Natural killer cell (primary cell): ENCODE measurements around the gene CLVS2. TPM values are rescaled to one million over a fixed set of nuclear protein-coding genes. Genes with fewer than 3 reads are reported as not detected.

Source experiments
- ATAC-seq, 3 donors: fragments of 150-1000 bp in 2 of 3; fragments of 200-7000 bp in 1 of 3; cut with Tn5 transposase; 1 replicate in 1 of 3; 2 replicates in 2 of 3; pipeline ENCODE4 v1.10.0; 2021; ENCODE audit warnings: mild to moderate bottlenecking in 2 of 3, moderate library complexity in 2 of 3
- DNase-seq, 2 donors: peaks; one replicate each; pipeline versions ENCODE4 v3.0.0 to v3.0.0-alpha.2; 2013 to 2021; ENCODE audit warnings: mixed read lengths in 1 of 2
- H3K27ac ChIP-seq: one replicate; pipeline ENCODE4 v1.5.1; 2013; ENCODE audit warnings: mild to moderate bottlenecking, low read length
- H3K27me3 ChIP-seq: one replicate; pipeline ENCODE4 v1.6.1; 2013; ENCODE audit warnings: low read length; ENCODE audit not compliant: control insufficient read depth, insufficient read depth
- H3K36me3 ChIP-seq: one replicate; pipeline ENCODE4 v1.6.1; 2013; ENCODE audit warnings: low read length; ENCODE audit not compliant: control insufficient read depth, insufficient read depth
- H3K4me1 ChIP-seq: one replicate; pipeline ENCODE4 v1.6.1; 2013; ENCODE audit warnings: low read length; ENCODE audit not compliant: control insufficient read depth, insufficient read depth
- H3K4me3 ChIP-seq: one replicate; pipeline ENCODE4 v1.5.1; 2013; ENCODE audit warnings: low read length
- H3K9me3 ChIP-seq: one replicate; pipeline ENCODE4 v1.6.1; 2013; ENCODE audit warnings: low read length; ENCODE audit not compliant: control insufficient read depth, insufficient read depth
- H3K27ac Mint-ChIP-seq, 2 donors: one replicate each; pipeline ENCODE4 v1.8.0; 2022; ENCODE audit warnings: mild to moderate bottlenecking in 2 of 2, mixed read lengths in 2 of 2, moderate library complexity in 1 of 2
- H3K27me3 Mint-ChIP-seq, 2 donors: one replicate each; pipeline ENCODE4 v1.8.0; 2022; ENCODE audit warnings: low read depth in 2 of 2, mixed read lengths in 2 of 2
- H3K36me3 Mint-ChIP-seq: one replicate; pipeline ENCODE4 v1.8.0; 2022; ENCODE audit warnings: mixed read lengths
- H3K4me1 Mint-ChIP-seq, 2 donors: one replicate each; pipeline ENCODE4 v1.8.0; 2022; ENCODE audit warnings: mixed read lengths in 2 of 2
- H3K4me3 Mint-ChIP-seq: one replicate; pipeline ENCODE4 v1.8.0; 2022; ENCODE audit warnings: mild to moderate bottlenecking, moderate library complexity, mixed read lengths
- H3K9me3 Mint-ChIP-seq, 2 donors: one replicate each; pipeline ENCODE4 v1.8.0; 2022; ENCODE audit warnings: mixed read lengths in 2 of 2
- WGBS: methylation state at CpG from one replicate; pipeline ENCODE4 v1.1.7; 2013; ENCODE audit warnings: missing lambda C conversion rate; ENCODE audit not compliant: insufficient coverage; 5-methylcytosine and 5-hydroxymethylcytosine counted together
- intact Hi-C: fragments of 100-400 bp; cut with micrococcal nuclease; formaldehyde crosslinking; loops from one replicate; pipeline ENCODE4 v1.14.2; 2022
- total RNA-seq, 4 donors: library from RNA; stranded (reverse); fragments of 120-200 nt in 1 of 4; gene quantifications; one replicate each; pipeline versions ENCODE4 v1.2.3 to v1.2.4, GENCODE V29; 2013 to 2022
- TF ChIP-seq, protein P1 (sequence below): fragments of 200-600 bp; IDR thresholded peaks from one replicate; pipeline ENCODE4 v1.8.0; 2022; ENCODE audit warnings: antibody characterized with exemption

Gene CLVS2
- total RNA-seq, 3 donors from 2014 or later (not counting 1 experiment from before 2014, with no cell fraction given): not detected

DNA sequence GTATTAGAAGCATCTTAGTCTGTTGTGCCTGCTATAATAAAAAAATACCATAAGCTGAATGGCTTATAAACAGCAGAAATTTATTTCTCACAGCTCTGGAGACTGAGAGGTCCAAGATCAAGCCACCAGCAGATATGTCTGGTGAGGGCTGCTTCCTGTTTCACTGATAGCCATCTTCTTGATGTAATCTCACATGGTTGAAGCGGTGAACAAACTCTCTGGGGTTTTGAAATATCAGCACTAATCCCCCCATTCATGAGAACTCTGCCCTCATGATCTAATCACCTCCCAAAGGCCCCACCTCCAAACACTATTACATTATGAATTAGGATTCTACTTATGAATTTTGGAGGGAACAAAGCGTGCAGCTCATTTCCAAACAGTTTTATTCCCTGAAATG lies 11.6 kb upstream of the CLVS2 start:
- 65% methylated on average over 2 of the region's 2 CpGs for WGBS
- no peaks in the 10 kb centered on the region for H3K36me3 ChIP-seq
- no peak overlapping the region for H3K4me3 Mint-ChIP-seq

DNA sequence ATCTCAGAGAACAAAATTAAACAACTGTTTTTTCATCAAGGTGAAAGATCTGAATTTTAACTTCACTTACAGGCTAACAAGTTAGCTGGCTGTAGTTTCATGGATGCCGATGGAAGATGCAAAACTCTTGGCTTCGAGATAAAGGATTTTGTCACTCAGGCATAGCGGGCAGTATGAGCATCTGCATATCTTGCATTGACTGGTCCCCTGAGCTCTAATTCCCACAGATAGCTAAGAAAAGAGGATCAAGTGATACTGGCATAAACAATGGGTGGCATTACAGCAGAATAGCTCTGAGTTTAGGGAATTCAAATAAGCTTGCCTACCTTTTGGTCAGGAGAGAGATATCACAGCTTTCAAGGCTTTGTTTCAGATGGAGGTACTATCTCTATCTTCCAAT lies 1.8 kb upstream of the CLVS2 start:
- Histone ChIP-seq H3K4me1 (no peaks in the 10 kb centered on the region), H3K36me3 (no peaks in the 10 kb centered on the region), H3K9me3 (no peaks in the 10 kb centered on the region), H3K27ac (no peak overlapping the region), H3K27me3 (peaks cover 15% of the 10 kb centered on the region), H3K4me3 (no peak overlapping the region)
- H3K27ac Mint-ChIP-seq: no peak overlapping the region
- no peak overlapping the region for H3K4me3 Mint-ChIP-seq
- peaks cover 8% of the 10 kb centered on the region in 2 donors for H3K9me3 Mint-ChIP-seq
- TF ChIP-seq, protein P1, sequence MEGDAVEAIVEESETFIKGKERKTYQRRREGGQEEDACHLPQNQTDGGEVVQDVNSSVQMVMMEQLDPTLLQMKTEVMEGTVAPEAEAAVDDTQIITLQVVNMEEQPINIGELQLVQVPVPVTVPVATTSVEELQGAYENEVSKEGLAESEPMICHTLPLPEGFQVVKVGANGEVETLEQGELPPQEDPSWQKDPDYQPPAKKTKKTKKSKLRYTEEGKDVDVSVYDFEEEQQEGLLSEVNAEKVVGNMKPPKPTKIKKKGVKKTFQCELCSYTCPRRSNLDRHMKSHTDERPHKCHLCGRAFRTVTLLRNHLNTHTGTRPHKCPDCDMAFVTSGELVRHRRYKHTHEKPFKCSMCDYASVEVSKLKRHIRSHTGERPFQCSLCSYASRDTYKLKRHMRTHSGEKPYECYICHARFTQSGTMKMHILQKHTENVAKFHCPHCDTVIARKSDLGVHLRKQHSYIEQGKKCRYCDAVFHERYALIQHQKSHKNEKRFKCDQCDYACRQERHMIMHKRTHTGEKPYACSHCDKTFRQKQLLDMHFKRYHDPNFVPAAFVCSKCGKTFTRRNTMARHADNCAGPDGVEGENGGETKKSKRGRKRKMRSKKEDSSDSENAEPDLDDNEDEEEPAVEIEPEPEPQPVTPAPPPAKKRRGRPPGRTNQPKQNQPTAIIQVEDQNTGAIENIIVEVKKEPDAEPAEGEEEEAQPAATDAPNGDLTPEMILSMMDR: no peak
- ATAC-seq (no peak), DNase-seq (no peak)
- WGBS: 85% methylated on average over 3 of the region's 3 CpGs
- peaks cover 21 to 22% of the 10 kb centered on the region in 2 donors for H3K27me3 Mint-ChIP-seq
- intact Hi-C loops: no loop called here
- H3K36me3 Mint-ChIP-seq: peaks cover 6% of the 10 kb centered on the region
- H3K4me1 Mint-ChIP-seq: no peaks in the 10 kb centered on the region

More for the DNA sequence above, 11.6 kb upstream of the CLVS2 start:
- TF ChIP-seq, protein P1: no peak
- Mint-ChIP-seq H3K27me3 (no peaks in the 10 kb centered on the region), H3K36me3 (peaks cover 7% of the 10 kb centered on the region), H3K9me3 (peaks cover 12 to 14% of the 10 kb centered on the region in 2 donors), H3K4me1 (no peaks in the 10 kb centered on the region), H3K27ac (no peak overlapping the region)
- no peak for DNase-seq
- no peaks in the 10 kb centered on the region for H3K9me3 ChIP-seq
- no peak for ATAC-seq
- no peak overlapping the region for H3K27ac ChIP-seq
- intact Hi-C loops: no loop called here
- no peaks in the 10 kb centered on the region for H3K27me3 ChIP-seq
- H3K4me1 ChIP-seq: no peaks in the 10 kb centered on the region
- H3K4me3 ChIP-seq: no peak overlapping the region

DNA sequence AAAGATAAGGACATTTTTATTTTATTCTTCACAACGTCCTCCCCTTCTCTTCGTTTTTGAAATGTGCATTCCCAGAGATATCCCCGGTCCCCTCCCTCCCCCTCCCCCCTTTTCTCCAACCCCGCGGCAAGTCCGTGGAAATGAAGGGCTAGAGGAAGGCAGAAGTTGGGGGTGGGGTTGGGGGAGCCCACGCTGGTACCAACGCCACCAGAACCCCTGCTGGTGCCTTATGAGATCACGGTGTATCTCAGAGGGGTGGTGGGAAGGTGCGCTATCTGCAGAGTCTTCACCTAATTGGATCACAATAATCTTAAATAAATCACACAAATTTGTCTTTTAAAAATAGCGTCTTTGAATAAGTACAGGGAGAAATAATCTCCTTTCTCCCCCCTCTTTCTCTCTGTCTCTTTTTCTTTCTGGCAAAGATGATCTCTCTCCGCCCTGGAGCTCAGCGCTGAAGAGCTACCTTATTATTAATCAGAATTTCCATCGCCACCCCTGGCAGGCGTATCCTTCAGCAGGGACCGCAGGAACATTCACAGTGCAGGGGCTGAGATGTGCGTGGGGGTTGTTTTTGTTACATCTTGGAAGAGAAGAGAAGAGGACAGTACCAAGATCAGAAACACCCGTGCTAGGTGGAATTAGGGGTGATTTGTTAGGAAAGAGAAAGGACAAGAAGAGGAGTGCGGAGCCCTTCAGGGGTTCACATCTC lies 915 bp downstream of the CLVS2 start:
- Histone ChIP-seq H3K9me3 (no peaks in the 10 kb centered on the region), H3K36me3 (no peaks in the 10 kb centered on the region), H3K4me1 (no peaks in the 10 kb centered on the region), H3K27ac (no peak overlapping the region), H3K27me3 (peaks cover 15% of the 10 kb centered on the region), H3K4me3 (no peak overlapping the region)
- Mint-ChIP-seq H3K27me3 (peaks cover 21 to 22% of the 10 kb centered on the region in 2 donors), H3K4me3 (no peak overlapping the region), H3K36me3 (peaks cover 6% of the 10 kb centered on the region), H3K27ac (no peak overlapping the region), H3K9me3 (peaks cover 4% of the 10 kb centered on the region in 2 donors), H3K4me1 (no peaks in the 10 kb centered on the region)
- no peak for DNase-seq
- intact Hi-C loops: no loop called here
- TF ChIP-seq, protein P1: no peak
- ATAC-seq: no peak
- 28% methylated on average over 8 of the region's 19 CpGs for WGBS
